ENCODE measurements around the gene F11R.

F11R gene

GRCh38 chr1:160987359-160988050, 33.4 kb downstream of the F11R start:
- no peak overlapping the region for H3K4me3 ChIP-seq (ENCODE audit: low read depth, low read length)

GRCh38 chr1:160985723-160986122, 35.2 kb downstream of the F11R start:
- no peak overlapping the region for H3K4me3 ChIP-seq (ENCODE audit: low read depth, low read length)
- no peak for TF ChIP-seq CTCF (IDR thresholded peaks at IDR 0.05; ENCODE audit: borderline replicate concordance, insufficient read depth, low read depth, low read length)

More at GRCh38 chr1:160987359-160988050, 33.4 kb downstream of the F11R start:
- no peak for TF ChIP-seq CTCF (IDR thresholded peaks at IDR 0.05; ENCODE audit: borderline replicate concordance, insufficient read depth, low read depth, low read length)

GRCh38 chr1:160981584-160982411, 39.2 kb downstream of the F11R start:
- no peak for TF ChIP-seq CTCF (IDR thresholded peaks at IDR 0.05; ENCODE audit: borderline replicate concordance, insufficient read depth, low read depth, low read length)
- peak overlapping the region; percentile 26 for H3K4me3 ChIP-seq (ENCODE audit: low read depth, low read length)

GRCh38 chr1:160979286-160979685, 41.7 kb downstream of the F11R start:
- H3K4me3 ChIP-seq (ENCODE audit: low read depth, low read length) = no peak overlapping the region
- no peak for TF ChIP-seq CTCF (IDR thresholded peaks at IDR 0.05; ENCODE audit: borderline replicate concordance, insufficient read depth, low read depth, low read length)

- TF ChIP-seq CTCF (IDR thresholded peaks at IDR 0.05; ENCODE audit: borderline replicate concordance, insufficient read depth, low read depth, low read length) = no peak
- no peak overlapping the region for H3K4me3 ChIP-seq (ENCODE audit: low read depth, low read length)
These were observed 42.4 kb downstream of the F11R start for GRCh38 chr1:160978510-160978927.

GRCh38 chr1:160975026-160975425, 45.9 kb downstream of the F11R start:
- no peak for TF ChIP-seq CTCF (IDR thresholded peaks at IDR 0.05; ENCODE audit: borderline replicate concordance, insufficient read depth, low read depth, low read length)
- no peak overlapping the region for H3K4me3 ChIP-seq (ENCODE audit: low read depth, low read length)

All from GM12875 (cell line).